Mesothelial cell of epicardium (in vitro differentiated cells): ENCODE data around the gene TOR4A. TPM values are rescaled to one million over a fixed set of nuclear protein-coding genes. Genes with fewer than 3 reads are reported as not detected.
"Not testable (repeated sequence)": the region's sequence is repeated elsewhere in the genome, so short reads cannot be mapped to it uniquely, and the experiment has no call there.

Experiments
- DNase-seq, 2 experiments: peaks; one replicate each; pipeline ENCODE4 v3.0.0; 2021; ENCODE audit warnings: low spot score in 2 of 2; ENCODE audit not compliant: unreplicated experiment in 2 of 2
- H3K27ac Mint-ChIP-seq: 2 replicates; pipeline ENCODE4 v1.8.0; 2021; ENCODE audit warnings: mixed read lengths
- H3K27me3 Mint-ChIP-seq: 2 replicates; pipeline ENCODE4 v1.8.0; 2021; ENCODE audit warnings: low read depth, mixed read lengths
- H3K36me3 Mint-ChIP-seq: 2 replicates; pipeline ENCODE4 v1.8.0; 2021; ENCODE audit warnings: mixed read lengths
- H3K4me1 Mint-ChIP-seq: 2 replicates; pipeline ENCODE4 v1.8.0; 2021; ENCODE audit warnings: mixed read lengths
- H3K4me3 Mint-ChIP-seq: 2 replicates; pipeline ENCODE4 v1.8.0; 2021; ENCODE audit warnings: mild to moderate bottlenecking, moderate library complexity, mixed read lengths
- H3K9me3 Mint-ChIP-seq: 2 replicates; pipeline ENCODE4 v1.8.0; 2021; ENCODE audit warnings: mixed read lengths
- total RNA-seq: library from RNA; stranded (reverse); gene quantifications from 3 replicates; pipeline ENCODE4 v1.2.1, GENCODE V29; 2021
- TF ChIP-seq, protein P1 (sequence below): fragments of 200-600 bp; sonication (generic); IDR thresholded peaks from one replicate; pipeline ENCODE4 v1.5.0; 2021; ENCODE audit warnings: antibody characterized with exemption; ENCODE audit not compliant: unreplicated experiment

The TOR4A gene
- total RNA-seq, 1 donor from 2014 or later: 6.5 TPM

DNA sequence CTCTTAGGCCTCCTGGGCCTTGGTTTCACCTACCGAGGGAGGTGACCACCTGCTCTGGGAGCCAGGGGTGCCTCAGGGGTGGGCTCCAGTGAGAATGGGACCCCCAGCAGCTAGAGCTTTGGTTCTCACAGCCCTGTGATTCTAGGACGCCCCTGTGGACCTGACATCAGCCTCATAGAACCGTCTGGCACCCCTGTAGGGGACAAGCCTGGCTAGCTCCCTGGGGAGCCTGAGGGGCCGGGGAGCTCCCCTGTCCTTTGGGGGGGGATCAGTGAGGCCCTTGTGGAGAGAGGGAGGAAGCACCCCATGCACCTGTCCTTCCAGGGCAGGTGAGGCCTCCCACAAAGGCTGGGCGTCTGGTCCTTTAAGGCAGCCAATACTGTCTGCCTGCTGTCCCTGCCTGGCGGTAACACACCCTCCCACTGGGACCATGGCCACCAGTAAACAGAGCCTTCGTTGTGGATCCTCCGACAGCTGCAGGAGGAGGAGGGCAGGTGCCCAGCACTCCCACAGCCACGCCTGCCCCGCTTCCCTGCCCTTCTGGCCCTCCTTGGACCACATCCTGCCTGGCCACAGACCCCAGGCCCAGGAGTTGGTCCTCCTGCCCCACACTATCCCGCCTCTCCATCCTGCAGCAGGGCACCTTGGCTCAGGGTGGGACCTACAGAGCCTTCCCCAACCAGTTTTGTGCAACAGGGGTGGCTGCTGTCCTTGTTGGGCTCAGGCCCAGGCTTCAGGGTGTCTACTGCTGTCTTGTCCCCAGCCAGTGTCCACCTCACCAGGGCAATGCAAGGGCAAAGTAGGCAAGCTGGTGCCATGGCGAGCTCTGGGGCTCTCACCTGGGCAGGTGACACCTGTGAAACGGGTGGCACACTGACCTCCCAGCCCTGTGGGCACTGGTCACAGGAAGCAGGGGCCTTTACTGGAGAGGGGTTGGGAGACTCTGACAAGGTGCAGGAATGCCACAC, 39.5 kb upstream of the TOR4A start:
- Mint-ChIP-seq H3K27ac (no peak overlapping the region), H3K9me3 (no peaks in the 10 kb centered on the region), H3K27me3 (no peaks in the 10 kb centered on the region), H3K4me3 (no peak overlapping the region), H3K36me3 (peaks cover 8% of the 10 kb centered on the region), H3K4me1 (peaks cover 27% of the 10 kb centered on the region)
- no peak for DNase-seq
- TF ChIP-seq, protein P1, sequence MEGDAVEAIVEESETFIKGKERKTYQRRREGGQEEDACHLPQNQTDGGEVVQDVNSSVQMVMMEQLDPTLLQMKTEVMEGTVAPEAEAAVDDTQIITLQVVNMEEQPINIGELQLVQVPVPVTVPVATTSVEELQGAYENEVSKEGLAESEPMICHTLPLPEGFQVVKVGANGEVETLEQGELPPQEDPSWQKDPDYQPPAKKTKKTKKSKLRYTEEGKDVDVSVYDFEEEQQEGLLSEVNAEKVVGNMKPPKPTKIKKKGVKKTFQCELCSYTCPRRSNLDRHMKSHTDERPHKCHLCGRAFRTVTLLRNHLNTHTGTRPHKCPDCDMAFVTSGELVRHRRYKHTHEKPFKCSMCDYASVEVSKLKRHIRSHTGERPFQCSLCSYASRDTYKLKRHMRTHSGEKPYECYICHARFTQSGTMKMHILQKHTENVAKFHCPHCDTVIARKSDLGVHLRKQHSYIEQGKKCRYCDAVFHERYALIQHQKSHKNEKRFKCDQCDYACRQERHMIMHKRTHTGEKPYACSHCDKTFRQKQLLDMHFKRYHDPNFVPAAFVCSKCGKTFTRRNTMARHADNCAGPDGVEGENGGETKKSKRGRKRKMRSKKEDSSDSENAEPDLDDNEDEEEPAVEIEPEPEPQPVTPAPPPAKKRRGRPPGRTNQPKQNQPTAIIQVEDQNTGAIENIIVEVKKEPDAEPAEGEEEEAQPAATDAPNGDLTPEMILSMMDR: no peak

- H3K4me1 Mint-ChIP-seq: peaks cover 27% of the 10 kb centered on the region
- not testable (repeated sequence) for H3K27me3 Mint-ChIP-seq, DNase-seq, H3K9me3 Mint-ChIP-seq
- peak overlapping the region; percentile 84 for H3K27ac Mint-ChIP-seq
- peak overlapping the region; percentile 65 for H3K4me3 Mint-ChIP-seq
- peaks cover 12% of the 10 kb centered on the region for H3K36me3 Mint-ChIP-seq
Observed at GRCh38 chr9:137239541-137240200, 37.9 kb upstream of the TOR4A start.

DNA sequence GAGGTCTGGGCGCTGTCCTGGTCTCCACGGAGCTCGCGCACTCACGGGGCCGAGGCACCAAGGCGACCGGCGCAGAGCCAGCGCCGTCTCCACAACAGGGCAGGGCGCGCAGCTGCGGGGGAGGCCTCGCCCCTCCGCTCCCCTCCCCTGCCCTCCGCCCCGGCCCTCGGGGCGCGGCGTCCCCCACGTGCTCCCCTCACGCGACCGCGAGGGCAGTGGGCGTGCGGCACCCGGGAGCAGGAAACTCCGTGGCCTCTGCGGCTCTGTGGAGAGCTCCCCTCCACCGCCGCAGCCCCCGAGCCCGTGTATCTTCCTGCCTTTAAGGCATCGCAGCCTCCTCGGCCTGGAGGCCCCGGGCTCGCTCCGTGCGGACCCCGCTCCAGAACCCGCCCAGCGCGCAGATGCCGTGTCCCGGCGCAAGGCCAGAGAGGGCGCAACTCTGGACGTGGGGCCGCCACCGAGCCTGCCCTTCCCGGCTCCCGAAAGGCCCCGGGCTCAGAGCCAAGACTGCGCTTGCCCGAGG, 37.1 kb upstream of the TOR4A start:
- Mint-ChIP-seq H3K9me3 (no peaks in the 10 kb centered on the region), H3K27ac (peak overlapping the region; percentile 84), H3K27me3 (no peaks in the 10 kb centered on the region), H3K36me3 (peaks cover 12% of the 10 kb centered on the region), H3K4me1 (peaks cover 26% of the 10 kb centered on the region), H3K4me3 (peak overlapping the region; percentile 65)
- DNase-seq: peak; percentile 50 to 72
- TF ChIP-seq, protein P1: no peak

- H3K36me3 Mint-ChIP-seq: peaks cover 12% of the 10 kb centered on the region
- peaks cover 25% of the 10 kb centered on the region for H3K4me1 Mint-ChIP-seq
- H3K27me3 Mint-ChIP-seq: no peaks in the 10 kb centered on the region
- TF ChIP-seq, protein P1: no peak
- peak within 1 kb of the TSS; percentile 89 for H3K4me3 Mint-ChIP-seq
- H3K27ac Mint-ChIP-seq: peak within 1 kb of the TSS; percentile 96
- H3K9me3 Mint-ChIP-seq: no peaks in the 10 kb centered on the region
- DNase-seq: peak; percentile 97 to 99
Observed at GRCh38 chr9:137240841-137241489, 36.6 kb upstream of the TOR4A start, which contains the start of gene TUBB4B. Gene TUBB4B, plus strand, starts transcription at chr9:137241287. Its CDS starts 74 bp downstream, at chr9:137241361.

DNA sequence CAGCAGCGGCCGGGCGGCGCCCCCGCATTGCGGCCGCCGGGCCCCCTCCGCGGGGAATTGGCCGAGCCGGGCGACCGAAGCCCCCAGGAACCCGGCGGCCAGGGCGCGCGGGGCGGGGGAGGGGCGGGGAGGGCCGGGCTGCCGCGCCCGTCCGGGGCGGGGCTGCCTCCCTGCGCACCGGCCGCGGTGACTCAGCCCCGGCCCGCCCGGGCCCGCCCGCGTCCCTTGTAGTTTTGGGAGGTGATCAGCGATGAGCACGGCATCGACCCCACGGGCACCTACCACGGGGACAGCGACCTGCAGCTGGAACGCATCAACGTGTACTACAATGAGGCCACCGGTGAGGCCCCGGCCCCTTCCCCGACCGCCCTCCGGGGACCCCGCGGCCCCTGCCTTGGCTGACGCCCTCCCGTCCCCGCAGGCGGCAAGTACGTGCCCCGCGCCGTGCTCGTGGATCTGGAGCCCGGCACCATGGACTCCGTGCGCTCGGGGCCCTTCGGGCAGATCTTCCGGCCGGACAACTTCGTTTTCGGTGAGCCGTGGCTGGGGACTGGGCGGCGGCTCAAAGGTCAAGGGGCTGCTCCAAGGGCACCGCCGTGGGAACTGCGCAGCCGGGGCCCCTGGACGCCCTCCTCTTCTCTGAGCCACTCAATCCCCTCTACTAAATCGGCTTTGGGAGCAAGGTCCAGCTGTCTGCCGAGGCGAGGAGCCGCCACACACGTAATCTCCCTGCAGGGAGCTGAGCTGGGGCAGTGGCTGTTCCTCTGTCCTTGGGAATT, 35.8 kb upstream of the TOR4A start:
- Mint-ChIP-seq H3K4me3 (peak overlapping the region; percentile 89), H3K27ac (peak overlapping the region; percentile 73), H3K9me3 (no peaks in the 10 kb centered on the region), H3K36me3 (peaks cover 12% of the 10 kb centered on the region), H3K4me1 (peaks cover 24% of the 10 kb centered on the region), H3K27me3 (no peaks in the 10 kb centered on the region)
- peak in 1 of 2 experiments; percentile 54 for DNase-seq
- TF ChIP-seq, protein P1: no peak
